Activated naive CD8-positive, alpha-beta T cell (primary cell): ENCODE data around the gene ZPLD1.

ENCODE experiments used
- H3K27ac Mint-ChIP-seq: one replicate; pipeline ENCODE4 v1.8.0; 2021; ENCODE audit warnings: mixed read lengths
- H3K27me3 Mint-ChIP-seq: one replicate; pipeline ENCODE4 v1.8.0; 2021; ENCODE audit warnings: mixed read lengths
- H3K36me3 Mint-ChIP-seq: one replicate; pipeline ENCODE4 v1.8.0; 2021; ENCODE audit warnings: mixed read lengths
- H3K4me1 Mint-ChIP-seq: one replicate; pipeline ENCODE4 v1.8.0; 2021; ENCODE audit warnings: low read depth, mixed read lengths
- H3K4me3 Mint-ChIP-seq: one replicate; pipeline ENCODE4 v1.8.0; 2021; ENCODE audit warnings: mild to moderate bottlenecking, mixed read lengths
- H3K9me3 Mint-ChIP-seq: one replicate; pipeline ENCODE4 v1.8.0; 2021; ENCODE audit warnings: low read depth, mixed read lengths

ZPLD1 gene

DNA sequence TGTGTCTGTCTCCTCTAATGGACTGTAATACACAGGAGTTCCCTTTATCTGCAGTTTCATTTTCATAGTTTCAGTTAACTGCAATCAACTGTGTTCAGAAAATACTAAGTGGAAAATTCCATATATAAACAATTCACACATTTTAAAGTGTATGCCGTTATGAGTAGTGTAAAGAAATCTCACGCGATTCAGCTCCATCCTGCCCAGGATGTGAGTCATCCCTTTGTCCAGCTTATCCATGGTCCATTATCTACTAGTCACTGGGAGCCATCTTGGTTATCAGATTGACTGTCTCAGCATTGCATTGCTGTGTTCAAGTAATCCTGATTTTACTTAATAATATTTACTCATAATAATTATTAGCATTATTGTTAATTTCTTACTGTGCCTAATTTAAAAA is 14.5 kb downstream of the ZPLD1 start:
- H3K4me3 Mint-ChIP-seq: no peak overlapping the region
- peaks cover 5% of the 10 kb centered on the region for H3K27me3 Mint-ChIP-seq
- no peak overlapping the region for H3K27ac Mint-ChIP-seq
- no peaks in the 10 kb centered on the region for H3K9me3 Mint-ChIP-seq
- no peaks in the 10 kb centered on the region for H3K36me3 Mint-ChIP-seq
- H3K4me1 Mint-ChIP-seq: no peaks in the 10 kb centered on the region

DNA sequence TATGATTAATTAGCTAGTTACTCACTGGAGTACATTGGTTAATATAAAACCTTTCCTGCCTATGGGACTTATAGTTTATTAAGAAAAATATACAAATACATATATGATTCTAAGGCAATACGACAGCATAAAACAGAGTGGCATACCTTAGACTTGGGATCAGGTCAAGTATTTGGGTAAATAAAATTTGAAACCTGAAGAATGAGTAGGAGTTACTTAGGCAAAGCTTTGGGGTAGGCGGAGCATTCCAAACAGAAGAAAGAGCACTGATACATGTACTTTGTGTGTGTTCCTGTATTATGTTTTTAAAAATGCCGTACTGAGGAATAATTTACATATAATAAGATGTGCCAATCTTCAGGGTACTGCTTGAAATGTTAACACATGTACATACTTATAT is 15.1 kb downstream of the ZPLD1 start:
- Mint-ChIP-seq H3K4me3 (no peak overlapping the region), H3K36me3 (no peaks in the 10 kb centered on the region), H3K9me3 (no peaks in the 10 kb centered on the region), H3K27me3 (peaks cover 5% of the 10 kb centered on the region), H3K4me1 (no peaks in the 10 kb centered on the region), H3K27ac (no peak overlapping the region)

DNA sequence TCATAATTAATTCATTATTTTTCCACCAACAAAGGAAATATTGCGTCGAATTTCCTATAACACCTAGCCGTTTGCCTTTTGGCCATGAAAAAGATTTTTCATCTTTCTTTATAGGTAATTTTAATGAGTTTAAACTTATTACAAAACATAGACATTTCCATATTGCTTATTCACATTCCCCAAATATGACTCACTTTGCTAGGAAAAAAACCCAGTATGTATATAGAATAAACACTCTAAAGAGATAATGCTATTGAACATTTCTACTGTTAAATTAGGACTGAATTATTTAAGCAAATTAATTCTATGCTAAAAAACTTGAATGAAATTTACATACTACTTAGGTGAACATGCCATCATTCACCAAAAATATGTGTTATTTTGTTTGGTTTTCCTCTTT is 16.2 kb downstream of the ZPLD1 start:
- H3K4me3 Mint-ChIP-seq: no peak overlapping the region
- no peaks in the 10 kb centered on the region for H3K4me1 Mint-ChIP-seq

DNA sequence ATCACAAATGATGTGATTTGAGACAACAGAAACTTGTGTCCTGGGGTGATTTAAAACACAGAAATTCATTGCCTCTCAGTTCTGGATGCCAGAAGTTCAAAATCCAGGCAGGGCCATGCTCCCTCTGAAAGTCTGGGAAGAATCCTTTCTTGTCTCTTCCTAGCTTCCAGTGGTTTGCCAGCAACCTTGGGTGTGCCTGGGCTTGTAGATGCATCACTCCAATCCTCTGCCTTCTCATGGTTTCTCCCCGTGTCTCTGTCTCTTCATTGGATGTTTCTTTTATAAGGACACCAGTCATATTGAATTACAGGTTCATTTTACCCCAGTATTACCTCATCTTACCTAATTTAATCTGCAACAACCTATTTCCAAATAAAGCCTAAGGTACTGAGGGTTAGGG is 16.7 kb downstream of the ZPLD1 start:
- H3K36me3 Mint-ChIP-seq: no peaks in the 10 kb centered on the region
- H3K4me3 Mint-ChIP-seq: no peak overlapping the region
- H3K4me1 Mint-ChIP-seq: no peaks in the 10 kb centered on the region
- H3K27ac Mint-ChIP-seq: no peak overlapping the region
- peaks cover 4% of the 10 kb centered on the region for H3K27me3 Mint-ChIP-seq
- H3K9me3 Mint-ChIP-seq: no peaks in the 10 kb centered on the region

More for the DNA sequence above, 16.2 kb downstream of the ZPLD1 start:
- H3K9me3 Mint-ChIP-seq: no peaks in the 10 kb centered on the region
- no peaks in the 10 kb centered on the region for H3K36me3 Mint-ChIP-seq
- H3K27me3 Mint-ChIP-seq: peaks cover 6% of the 10 kb centered on the region
- H3K27ac Mint-ChIP-seq: no peak overlapping the region

DNA sequence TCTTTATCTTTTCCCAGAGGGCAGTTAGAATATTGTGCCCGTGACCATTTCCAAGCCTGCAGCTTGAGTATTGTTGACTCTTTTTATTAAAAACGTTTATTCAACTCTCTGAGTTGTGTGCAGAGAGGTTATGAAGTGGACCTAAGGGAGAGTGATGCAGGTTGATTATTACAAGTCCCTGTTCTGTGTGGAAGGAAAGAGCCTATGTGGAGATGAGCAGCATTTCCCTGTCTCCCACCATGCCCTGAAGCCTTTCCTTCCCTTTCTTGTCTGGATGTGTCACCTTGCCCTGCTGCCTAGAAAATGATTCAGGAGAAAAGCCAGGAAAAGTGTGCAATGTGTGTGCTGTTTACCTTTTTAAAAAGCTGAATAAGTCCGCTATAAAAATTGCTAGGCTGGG is 19.4 kb downstream of the ZPLD1 start:
- Mint-ChIP-seq H3K9me3 (no peaks in the 10 kb centered on the region), H3K4me3 (no peak overlapping the region), H3K27me3 (peaks cover 4% of the 10 kb centered on the region), H3K36me3 (no peaks in the 10 kb centered on the region), H3K27ac (no peak overlapping the region), H3K4me1 (no peaks in the 10 kb centered on the region)

DNA sequence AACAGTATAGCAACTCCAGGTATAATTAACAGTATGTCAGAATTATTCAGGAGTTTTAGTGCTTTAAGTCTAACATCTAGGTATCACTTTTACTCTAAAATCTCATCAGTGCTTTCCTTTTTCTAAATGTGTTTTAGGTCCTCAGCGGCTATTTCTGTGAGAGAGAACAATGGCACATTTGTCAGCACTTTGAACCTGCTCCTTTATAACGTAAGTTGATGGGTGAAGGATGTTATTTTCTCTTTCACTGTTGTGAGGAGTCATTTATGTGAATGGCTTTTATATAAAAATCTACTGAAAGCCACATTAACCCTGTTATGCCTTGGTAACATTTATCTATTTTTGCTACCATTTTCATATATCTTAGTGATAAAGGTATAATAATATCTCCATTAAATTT is 22.8 kb downstream of the ZPLD1 start:
- Mint-ChIP-seq H3K4me3 (no peak overlapping the region), H3K4me1 (no peaks in the 10 kb centered on the region), H3K36me3 (no peaks in the 10 kb centered on the region)

DNA sequence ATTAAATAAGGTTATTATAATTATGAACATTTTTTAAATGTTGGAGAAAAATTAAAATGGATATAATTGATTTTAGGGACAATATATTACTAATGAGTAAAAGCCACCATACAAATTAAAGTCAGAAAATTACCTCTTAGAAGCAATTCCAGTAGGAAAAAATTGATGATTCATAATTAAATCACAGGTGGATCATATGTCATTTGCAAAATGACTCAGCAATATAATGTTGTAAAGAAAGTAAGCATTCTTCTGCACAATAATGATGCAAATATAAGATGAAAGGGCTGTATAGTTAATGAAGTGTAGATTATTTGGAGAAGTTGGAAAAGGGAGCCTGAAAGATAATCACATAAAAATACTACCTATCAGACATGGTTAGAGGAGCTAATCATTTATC is 25.8 kb downstream of the ZPLD1 start:
- no peak overlapping the region for H3K27ac Mint-ChIP-seq
- H3K27me3 Mint-ChIP-seq: peaks cover 11% of the 10 kb centered on the region
- H3K9me3 Mint-ChIP-seq: no peaks in the 10 kb centered on the region

More for the DNA sequence above, 22.8 kb downstream of the ZPLD1 start:
- Mint-ChIP-seq H3K9me3 (no peaks in the 10 kb centered on the region), H3K27me3 (peaks cover 9% of the 10 kb centered on the region), H3K27ac (no peak overlapping the region)

DNA sequence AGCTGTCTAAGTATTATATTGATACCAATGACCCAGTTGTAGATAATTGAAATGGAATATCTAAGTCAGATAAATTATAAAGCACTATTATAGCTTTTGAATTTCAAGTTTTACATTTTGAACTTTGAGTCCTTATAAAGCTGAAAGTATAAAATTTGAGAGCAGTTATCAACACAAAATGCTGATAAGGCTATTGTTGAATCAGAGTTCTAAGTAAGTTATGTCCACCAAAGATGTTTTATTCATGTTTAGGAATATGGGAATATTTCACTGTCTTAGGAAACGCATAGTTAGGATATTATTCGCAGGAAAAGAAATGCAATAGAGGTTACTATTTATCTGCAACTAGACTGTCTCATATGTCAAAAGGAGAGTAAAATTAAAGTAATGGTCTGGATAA is 29.4 kb downstream of the ZPLD1 start:
- no peaks in the 10 kb centered on the region for H3K9me3 Mint-ChIP-seq
- peaks cover 18% of the 10 kb centered on the region for H3K27me3 Mint-ChIP-seq
- H3K4me3 Mint-ChIP-seq: no peak overlapping the region
- no peaks in the 10 kb centered on the region for H3K4me1 Mint-ChIP-seq
- no peak overlapping the region for H3K27ac Mint-ChIP-seq
- H3K36me3 Mint-ChIP-seq: no peaks in the 10 kb centered on the region

More for the DNA sequence above, 25.8 kb downstream of the ZPLD1 start:
- Mint-ChIP-seq H3K4me3 (no peak overlapping the region), H3K4me1 (no peaks in the 10 kb centered on the region), H3K36me3 (no peaks in the 10 kb centered on the region)

DNA sequence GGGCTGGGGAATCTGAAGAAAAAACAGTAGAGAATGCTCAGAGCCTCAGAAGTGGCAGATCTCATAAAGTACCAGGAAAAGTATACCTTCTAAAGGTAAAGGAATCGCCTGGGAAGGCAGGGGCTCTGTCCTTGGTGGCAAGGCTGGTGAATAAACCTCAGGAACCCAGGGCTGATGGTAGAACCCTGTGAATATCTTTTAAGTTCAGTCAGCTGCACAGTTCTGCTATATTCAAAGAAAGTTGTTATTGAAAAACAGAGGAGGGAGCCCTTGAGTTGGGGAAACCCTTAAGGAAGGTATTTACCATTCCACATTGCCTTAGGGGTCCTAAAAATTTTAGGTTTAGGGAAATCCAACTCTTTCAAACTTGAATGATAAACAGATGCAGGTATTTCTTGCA is 31.2 kb downstream of the ZPLD1 start:
- Mint-ChIP-seq H3K9me3 (no peaks in the 10 kb centered on the region), H3K4me3 (no peak overlapping the region), H3K36me3 (no peaks in the 10 kb centered on the region), H3K4me1 (no peaks in the 10 kb centered on the region), H3K27ac (no peak overlapping the region), H3K27me3 (peaks cover 18% of the 10 kb centered on the region)

DNA sequence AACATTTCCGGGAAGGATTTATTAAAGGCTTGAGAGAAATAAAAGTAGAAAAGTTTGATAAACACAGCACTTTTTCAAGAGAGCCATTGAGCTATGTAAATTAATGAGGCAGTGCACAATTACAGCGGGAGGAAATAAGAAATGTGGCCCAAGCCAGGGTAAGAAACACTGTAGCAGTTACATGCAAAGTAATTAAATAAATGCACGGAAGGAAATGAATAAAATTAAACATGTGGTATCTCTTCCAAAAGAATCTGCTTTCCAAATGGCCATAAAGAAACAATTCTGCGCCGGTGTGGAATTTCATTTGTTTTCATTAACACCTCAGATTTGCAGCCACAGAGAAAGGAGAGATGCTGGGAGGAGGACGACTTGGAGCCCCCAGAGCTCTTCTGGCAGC is 35.3 kb downstream of the ZPLD1 start:
- Mint-ChIP-seq H3K36me3 (no peaks in the 10 kb centered on the region), H3K4me3 (no peak overlapping the region), H3K4me1 (no peaks in the 10 kb centered on the region), H3K27me3 (peaks cover 12% of the 10 kb centered on the region), H3K27ac (no peak overlapping the region), H3K9me3 (no peaks in the 10 kb centered on the region)

DNA sequence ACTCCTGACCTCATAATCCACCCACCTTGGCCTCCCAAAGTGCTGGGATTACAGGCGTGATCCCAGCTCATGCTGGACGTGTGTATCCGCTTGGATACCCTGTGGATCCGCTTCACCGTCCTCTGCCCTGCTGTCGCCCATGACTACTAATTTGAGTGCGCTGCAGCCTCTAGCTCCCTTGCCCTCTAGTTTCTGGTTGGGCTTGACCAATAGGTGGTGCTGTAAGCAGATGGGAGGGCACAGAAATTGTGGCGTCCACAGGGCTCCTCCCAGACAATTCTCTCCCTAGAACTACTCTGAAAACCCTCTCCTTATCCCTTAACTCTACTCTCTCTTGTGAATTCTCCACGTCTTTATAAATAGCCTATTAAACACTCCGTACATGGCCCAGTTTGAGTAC is 36.2 kb downstream of the ZPLD1 start:
- Mint-ChIP-seq H3K4me1 (no peaks in the 10 kb centered on the region), H3K4me3 (no peak overlapping the region)

DNA sequence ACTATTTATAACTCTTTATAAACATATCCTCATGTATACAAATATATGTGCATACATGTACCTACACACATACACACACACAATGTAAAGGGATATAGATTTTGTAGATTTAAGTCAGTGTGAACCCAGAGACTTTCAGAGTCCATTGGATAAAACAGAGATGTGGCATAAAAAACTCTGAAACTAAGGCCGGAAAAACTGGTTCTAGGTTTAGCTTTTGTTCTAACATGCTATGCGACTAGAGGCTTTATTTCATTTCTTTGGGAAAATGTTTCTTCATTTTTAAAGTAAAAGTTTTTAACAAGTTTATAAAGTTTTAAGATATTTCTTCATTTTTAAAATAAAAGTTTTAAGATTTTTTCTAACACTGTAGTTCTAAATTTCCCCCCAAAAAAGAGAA is 36.7 kb downstream of the ZPLD1 start:
- Mint-ChIP-seq H3K4me3 (no peak overlapping the region), H3K27me3 (peaks cover 11% of the 10 kb centered on the region), H3K36me3 (no peaks in the 10 kb centered on the region), H3K9me3 (no peaks in the 10 kb centered on the region), H3K27ac (no peak overlapping the region), H3K4me1 (no peaks in the 10 kb centered on the region)

More for the DNA sequence above, 36.2 kb downstream of the ZPLD1 start:
- Mint-ChIP-seq H3K27me3 (peaks cover 12% of the 10 kb centered on the region), H3K36me3 (no peaks in the 10 kb centered on the region), H3K27ac (no peak overlapping the region), H3K9me3 (no peaks in the 10 kb centered on the region)

DNA sequence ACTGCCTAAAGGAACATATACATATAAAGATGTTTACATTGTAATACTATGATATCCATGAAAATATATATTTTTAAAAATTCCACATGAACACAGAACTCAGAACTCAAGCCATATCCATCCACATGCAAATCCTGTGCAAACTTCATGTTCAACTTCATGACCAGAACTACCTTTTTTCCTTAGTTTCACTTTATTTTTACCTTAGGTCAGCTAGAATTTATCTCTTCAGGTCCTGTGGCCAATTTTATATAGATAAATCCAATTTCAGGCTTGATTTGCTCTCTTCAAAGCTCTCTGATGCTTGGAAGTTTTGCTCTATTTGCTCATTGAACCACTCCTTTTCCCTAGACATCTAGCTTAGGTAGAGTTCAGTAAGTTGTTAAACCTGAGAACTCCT is 38.8 kb downstream of the ZPLD1 start:
- Mint-ChIP-seq H3K27ac (no peak overlapping the region), H3K27me3 (peaks cover 5% of the 10 kb centered on the region), H3K9me3 (no peaks in the 10 kb centered on the region), H3K4me1 (no peaks in the 10 kb centered on the region), H3K36me3 (no peaks in the 10 kb centered on the region), H3K4me3 (no peak overlapping the region)

DNA sequence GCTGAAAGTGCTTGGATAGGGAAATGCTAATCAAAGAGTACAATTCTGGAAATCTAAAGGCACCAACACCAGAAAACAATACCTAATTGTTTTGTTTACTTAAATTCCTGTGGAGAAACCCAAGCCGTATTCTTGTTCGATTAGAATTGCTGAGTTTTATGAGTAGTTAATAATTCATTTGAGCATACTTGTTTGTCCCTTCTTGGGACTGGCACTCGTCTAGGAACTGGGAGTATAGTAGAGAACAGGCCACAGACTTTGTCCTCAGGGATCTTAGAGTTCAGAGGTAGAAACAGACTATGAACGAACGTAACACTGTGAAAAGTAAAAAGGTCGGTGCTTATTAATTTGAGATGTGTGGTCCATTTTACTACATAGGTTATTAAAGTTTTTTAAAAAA is 39.4 kb downstream of the ZPLD1 start:
- H3K36me3 Mint-ChIP-seq: no peaks in the 10 kb centered on the region
- H3K27me3 Mint-ChIP-seq: peaks cover 4% of the 10 kb centered on the region
- no peaks in the 10 kb centered on the region for H3K4me1 Mint-ChIP-seq
- H3K9me3 Mint-ChIP-seq: no peaks in the 10 kb centered on the region
- no peak overlapping the region for H3K27ac Mint-ChIP-seq
- no peak overlapping the region for H3K4me3 Mint-ChIP-seq

DNA sequence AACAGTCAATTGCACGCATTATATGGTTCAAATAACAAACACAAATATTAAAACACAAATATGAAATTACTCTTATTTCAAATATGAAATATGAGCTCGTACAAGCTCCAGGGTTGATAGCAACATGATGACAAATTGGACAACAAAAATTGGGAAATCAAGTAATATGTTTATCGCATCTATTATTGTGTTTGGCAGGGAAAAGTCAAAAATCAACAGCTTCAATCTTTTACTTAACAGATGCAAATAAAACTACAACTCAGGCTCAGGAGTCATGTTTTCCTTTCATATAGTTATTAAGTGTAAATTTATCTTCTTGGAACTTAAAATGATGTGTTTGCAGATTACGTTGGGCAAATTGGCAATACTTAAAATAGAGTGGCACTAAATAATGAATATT is 41.4 kb downstream of the ZPLD1 start:
- H3K36me3 Mint-ChIP-seq: no peaks in the 10 kb centered on the region
- H3K27me3 Mint-ChIP-seq: peaks cover 1% of the 10 kb centered on the region
- no peak overlapping the region for H3K4me3 Mint-ChIP-seq
- H3K27ac Mint-ChIP-seq: no peak overlapping the region
- H3K4me1 Mint-ChIP-seq: no peaks in the 10 kb centered on the region
- no peaks in the 10 kb centered on the region for H3K9me3 Mint-ChIP-seq

DNA sequence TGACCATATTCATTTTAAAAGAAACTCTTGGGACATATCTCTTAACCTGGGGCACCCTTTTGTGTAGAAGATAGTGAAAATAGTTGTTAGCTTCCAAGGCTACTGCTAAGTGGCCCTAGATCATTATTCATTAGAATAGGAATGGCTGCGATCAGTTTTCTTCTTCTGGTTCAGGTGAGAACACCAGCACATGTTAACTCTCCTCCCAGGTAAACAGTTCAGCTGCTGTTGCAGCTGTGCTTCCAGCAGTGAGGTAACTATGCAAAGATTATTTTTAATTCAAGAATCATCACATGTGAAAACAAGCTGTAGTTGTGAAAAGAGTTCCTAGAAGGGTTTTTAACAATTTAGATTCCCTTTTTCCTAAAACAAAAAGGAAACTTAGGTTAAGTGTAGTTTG is 43.3 kb downstream of the ZPLD1 start:
- H3K27me3 Mint-ChIP-seq: no peaks in the 10 kb centered on the region
- H3K4me1 Mint-ChIP-seq: no peaks in the 10 kb centered on the region
- no peaks in the 10 kb centered on the region for H3K9me3 Mint-ChIP-seq
- H3K4me3 Mint-ChIP-seq: no peak overlapping the region
- no peaks in the 10 kb centered on the region for H3K36me3 Mint-ChIP-seq
- no peak overlapping the region for H3K27ac Mint-ChIP-seq

DNA sequence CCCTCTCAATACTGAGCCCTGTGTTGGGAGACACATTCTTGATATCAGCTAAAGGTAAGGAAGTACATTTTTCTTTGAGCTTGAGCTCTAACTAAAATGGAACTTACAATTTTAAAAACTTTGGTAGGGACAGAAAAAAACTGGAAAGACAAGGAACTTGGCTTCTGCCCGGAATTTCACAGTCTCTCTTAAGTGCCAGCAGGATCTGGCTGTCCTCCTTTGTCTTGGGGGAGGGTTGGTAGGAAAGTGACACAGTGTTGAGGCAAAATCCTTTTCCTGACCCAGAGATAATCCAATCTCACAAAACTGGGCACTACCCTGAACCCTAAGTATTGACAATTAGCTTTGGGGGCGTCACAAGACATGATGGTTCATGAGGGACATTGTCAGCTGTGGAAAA is 45.3 kb downstream of the ZPLD1 start:
- no peak overlapping the region for H3K27ac Mint-ChIP-seq
- H3K9me3 Mint-ChIP-seq: no peaks in the 10 kb centered on the region
- H3K4me1 Mint-ChIP-seq: no peaks in the 10 kb centered on the region
- H3K27me3 Mint-ChIP-seq: no peaks in the 10 kb centered on the region
- H3K4me3 Mint-ChIP-seq: no peak overlapping the region
- H3K36me3 Mint-ChIP-seq: no peaks in the 10 kb centered on the region
